Lower leg skin (tissue), 3 donors: ENCODE data around the gene TRMT10C.

Source experiments
- CTCF ChIP-seq, 3 donors: fragments of 450-650 bp; IDR thresholded peaks; one replicate each; pipeline ENCODE4 v1.5.1; 2016; ENCODE audit warnings: antibody characterized with exemption in 3 of 3, mild to moderate bottlenecking in 3 of 3, moderate library complexity in 2 of 3
- POLR2A ChIP-seq, 2 donors: fragments of 450-650 bp; IDR thresholded peaks; one replicate each; pipeline ENCODE4 v1.6.1; 2016 to 2017; ENCODE audit warnings: antibody characterized with exemption in 2 of 2, mild to moderate bottlenecking in 1 of 2, moderate library complexity in 1 of 2

DNA sequence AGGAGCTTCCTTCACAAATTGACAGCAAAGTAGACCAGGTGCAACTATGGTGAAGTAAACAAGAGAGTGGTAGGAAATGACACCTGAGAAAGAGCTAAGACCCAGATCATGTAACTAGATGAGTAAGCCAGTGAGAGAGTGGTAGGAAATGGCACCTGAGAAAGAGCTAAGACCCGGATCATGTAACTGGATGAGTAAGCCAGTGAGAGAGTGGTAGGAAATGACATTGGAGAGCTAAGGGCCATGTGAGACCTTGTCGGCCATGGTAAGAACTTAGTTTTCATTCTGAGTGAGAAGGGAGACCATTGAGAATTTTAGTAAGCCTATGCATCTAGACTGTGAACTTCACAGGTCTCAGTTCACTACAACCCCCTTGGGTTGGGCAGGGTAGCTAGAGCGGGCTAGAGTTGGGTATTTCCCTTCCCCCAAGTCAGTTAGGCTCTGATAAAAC is 43.2 kb upstream of the TRMT10C start:
- no peak for TF ChIP-seq CTCF (IDR thresholded peaks at IDR 0.05)
- TF ChIP-seq POLR2A (IDR thresholded peaks at IDR 0.05): no peak
